ENCODE measurements around the gene KLHL33.
"Not testable (repeated sequence)": the region's sequence is repeated elsewhere in the genome, so short reads cannot be mapped to it uniquely, and the experiment has no call there.

KLHL33 gene

GRCh38 chr14:20435582-20436362, at the start of gene KLHL33:
Gene KLHL33, minus strand, starts transcription at chr14:20436166. Its CDS starts 355 bp downstream, at chr14:20435811.
- DNase-seq: no peak

GRCh38 chr14:20482382-20482781, 46.4 kb upstream of the KLHL33 start:
- no peak for DNase-seq

- no peak for DNase-seq
Observed at GRCh38 chr14:20478894-20479293, 42.9 kb upstream of the KLHL33 start.

- DNase-seq: no peak
Observed at GRCh38 chr14:20477211-20477876, 41.4 kb upstream of the KLHL33 start.

- no peak for DNase-seq
Observed at GRCh38 chr14:20476776-20477175, 40.8 kb upstream of the KLHL33 start.

GRCh38 chr14:20472536-20473169, 36.7 kb upstream of the KLHL33 start:
- no peak for DNase-seq

GRCh38 chr14:20470603-20470901, 34.6 kb upstream of the KLHL33 start:
- no peak for DNase-seq

GRCh38 chr14:20469890-20470602, 34.1 kb upstream of the KLHL33 start:
- peak; percentile 46 for DNase-seq

- peak; percentile 89 for DNase-seq
Observed at GRCh38 chr14:20469242-20469889, 33.4 kb upstream of the KLHL33 start, which contains the start of gene PNP. Gene PNP, plus strand, starts transcription at chr14:20469406. Its CDS starts 119 bp downstream, at chr14:20469525.

- no peak for DNase-seq
Observed at GRCh38 chr14:20468764-20469241, 32.8 kb upstream of the KLHL33 start.

- peak; percentile 100 for DNase-seq
Observed at GRCh38 chr14:20461225-20462141, 25.5 kb upstream of the KLHL33 start, which contains the start of gene PIP4P1. Gene PIP4P1, minus strand, starts transcription at chr14:20461434. Its CDS starts 109 bp downstream, at chr14:20461325.

GRCh38 chr14:20460458-20461224, 24.7 kb upstream of the KLHL33 start:
- DNase-seq: no peak

GRCh38 chr14:20458031-20458789, 22.2 kb upstream of the KLHL33 start:
- DNase-seq: no peak

- no peak for DNase-seq
Observed at GRCh38 chr14:20456971-20457370, 21.0 kb upstream of the KLHL33 start.

- peak; percentile 98 for DNase-seq
Observed at GRCh38 chr14:20455355-20456300, 19.7 kb upstream of the KLHL33 start.

- peak; percentile 98 for DNase-seq
Observed at GRCh38 chr14:20454516-20455354, 18.8 kb upstream of the KLHL33 start, which contains the start of the genes APEX1 and OSGEP. Gene APEX1, plus strand, starts transcription at chr14:20455226. Its CDS starts 420 bp downstream, at chr14:20455646. Gene OSGEP, minus strand, starts transcription at chr14:20454812. Its CDS starts 129 bp downstream, at chr14:20454683.

GRCh38 chr14:20452831-20453230, 16.9 kb upstream of the KLHL33 start:
- DNase-seq: not testable (repeated sequence)

Data from NCI-H2227 treated with DMSO at 0.1 percent for 48 hours (cell line).